ENCODE data around the gene DNM2. TPM values are rescaled to one million over a fixed set of nuclear protein-coding genes. Genes with fewer than 3 reads are reported as not detected.

Gene DNM2
- total RNA-seq, 1 donor from 2014 or later, result 185 TPM

GRCh38 chr19:10763828-10764339 is 46.0 kb downstream of the DNM2 start:
- Mint-ChIP-seq H3K27ac (peak overlapping the region; percentile 83), H3K36me3 (ENCODE audit: low read depth) (peaks cover 46% of the 10 kb centered on the region), H3K4me1 (ENCODE audit: low read depth) (peaks cover 48% of the 10 kb centered on the region), H3K4me3 (ENCODE audit: low read depth) (no peak overlapping the region), H3K9me3 (peaks cover 4% of the 10 kb centered on the region), H3K27me3 (ENCODE audit: low read depth) (no peaks in the 10 kb centered on the region)
- DNase-seq (ENCODE audit: low spot score), result no peak
- intact Hi-C loops (cut with micrococcal nuclease), result no loop called here

GRCh38 chr19:10764340-10764894 is 46.5 kb downstream of the DNM2 start:
- peaks cover 44% of the 10 kb centered on the region for H3K36me3 Mint-ChIP-seq (ENCODE audit: low read depth)
- H3K27ac Mint-ChIP-seq, result peak overlapping the region; percentile 60
- no peak for DNase-seq (ENCODE audit: low spot score)
- H3K4me3 Mint-ChIP-seq (ENCODE audit: low read depth), result no peak overlapping the region
- intact Hi-C loops (cut with micrococcal nuclease), result no loop called here
- no peaks in the 10 kb centered on the region for H3K9me3 Mint-ChIP-seq
- H3K27me3 Mint-ChIP-seq (ENCODE audit: low read depth), result no peaks in the 10 kb centered on the region
- H3K4me1 Mint-ChIP-seq (ENCODE audit: low read depth), result peaks cover 48% of the 10 kb centered on the region

DNA sequence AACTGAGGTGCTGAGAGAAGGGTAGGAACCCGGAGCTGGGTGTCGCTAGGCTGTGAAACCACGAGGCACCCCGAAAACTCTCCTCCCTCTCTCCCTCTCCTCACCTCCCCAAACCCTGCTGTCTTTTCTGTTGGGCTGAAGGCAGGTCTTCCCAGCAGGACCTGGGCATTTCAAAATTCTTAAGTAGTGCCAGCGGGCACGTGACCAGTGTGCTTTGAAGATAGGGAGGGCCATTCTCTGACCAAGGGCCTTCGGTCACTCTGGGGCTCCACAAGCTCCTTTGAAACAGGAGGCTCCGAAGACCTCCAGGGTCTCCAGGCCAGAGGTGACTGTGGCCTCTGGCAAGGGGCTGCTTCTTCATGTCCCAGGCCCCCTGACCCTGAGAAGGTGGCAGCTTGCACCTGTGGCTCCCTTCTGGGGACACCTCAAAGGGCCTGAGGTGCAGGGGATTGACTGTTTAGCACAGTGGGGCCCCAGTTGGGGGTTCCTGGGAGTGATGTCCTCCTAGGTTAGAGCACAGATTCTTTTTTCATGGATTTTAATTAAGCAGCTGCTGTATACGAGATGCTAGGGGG is 48.3 kb downstream of the DNM2 start:
- intact Hi-C loops (cut with micrococcal nuclease), result no loop called here
- no peak overlapping the region for H3K27ac Mint-ChIP-seq
- no peak overlapping the region for H3K4me3 Mint-ChIP-seq (ENCODE audit: low read depth)
- DNase-seq (ENCODE audit: low spot score), result no peak
- H3K4me1 Mint-ChIP-seq (ENCODE audit: low read depth), result peaks cover 43% of the 10 kb centered on the region
- H3K36me3 Mint-ChIP-seq (ENCODE audit: low read depth), result peaks cover 42% of the 10 kb centered on the region
- no peaks in the 10 kb centered on the region for H3K27me3 Mint-ChIP-seq (ENCODE audit: low read depth)
- H3K9me3 Mint-ChIP-seq, result no peaks in the 10 kb centered on the region

- Mint-ChIP-seq H3K9me3 (no peaks in the 10 kb centered on the region), H3K4me3 (ENCODE audit: low read depth) (no peak overlapping the region), H3K27ac (no peak overlapping the region), H3K4me1 (ENCODE audit: low read depth) (peaks cover 37% of the 10 kb centered on the region), H3K36me3 (ENCODE audit: low read depth) (peaks cover 36% of the 10 kb centered on the region), H3K27me3 (ENCODE audit: low read depth) (no peaks in the 10 kb centered on the region)
- intact Hi-C loops (cut with micrococcal nuclease), result no loop called here
- no peak for DNase-seq (ENCODE audit: low spot score)
These were observed 48.9 kb downstream of the DNM2 start for GRCh38 chr19:10766671-10767201.

DNA sequence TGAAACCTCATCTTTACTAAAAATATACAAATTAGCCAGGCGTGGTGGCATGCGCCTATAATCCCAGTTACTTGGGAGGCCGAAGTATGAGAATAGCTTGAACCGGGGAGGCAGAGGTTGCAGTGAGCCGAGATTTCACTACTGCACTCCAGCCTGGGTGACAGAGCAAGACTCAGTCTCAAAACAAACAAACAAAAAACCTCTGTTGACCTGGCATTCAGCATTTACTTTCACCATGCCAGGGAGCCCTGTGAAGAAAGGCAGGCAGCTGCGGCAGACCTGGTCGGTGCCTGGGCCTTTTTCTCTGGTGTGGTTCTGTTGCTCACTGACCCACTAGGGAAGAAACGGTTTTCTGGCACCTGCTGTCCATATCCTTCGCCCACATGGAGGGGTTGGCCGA is 49.8 kb downstream of the DNM2 start:
- intact Hi-C loops (cut with micrococcal nuclease), result no loop called here
- DNase-seq (ENCODE audit: low spot score), result no peak
- H3K27ac Mint-ChIP-seq, result peak overlapping the region; percentile 17
- H3K27me3 Mint-ChIP-seq (ENCODE audit: low read depth), result no peaks in the 10 kb centered on the region
- H3K36me3 Mint-ChIP-seq (ENCODE audit: low read depth), result peaks cover 32% of the 10 kb centered on the region
- H3K4me3 Mint-ChIP-seq (ENCODE audit: low read depth), result no peak overlapping the region
- H3K4me1 Mint-ChIP-seq (ENCODE audit: low read depth), result peaks cover 29% of the 10 kb centered on the region
- H3K9me3 Mint-ChIP-seq, result no peaks in the 10 kb centered on the region

GRCh38 chr19:10768369-10768768 is 50.5 kb downstream of the DNM2 start:
- H3K36me3 Mint-ChIP-seq (ENCODE audit: low read depth), result peaks cover 31% of the 10 kb centered on the region
- H3K4me1 Mint-ChIP-seq (ENCODE audit: low read depth), result peaks cover 23% of the 10 kb centered on the region
- H3K27ac Mint-ChIP-seq, result no peak overlapping the region
- no peak for DNase-seq (ENCODE audit: low spot score)
- H3K27me3 Mint-ChIP-seq (ENCODE audit: low read depth), result no peaks in the 10 kb centered on the region
- no peak overlapping the region for H3K4me3 Mint-ChIP-seq (ENCODE audit: low read depth)
- intact Hi-C loops (cut with micrococcal nuclease), result no loop called here
- H3K9me3 Mint-ChIP-seq, result no peaks in the 10 kb centered on the region

DNA sequence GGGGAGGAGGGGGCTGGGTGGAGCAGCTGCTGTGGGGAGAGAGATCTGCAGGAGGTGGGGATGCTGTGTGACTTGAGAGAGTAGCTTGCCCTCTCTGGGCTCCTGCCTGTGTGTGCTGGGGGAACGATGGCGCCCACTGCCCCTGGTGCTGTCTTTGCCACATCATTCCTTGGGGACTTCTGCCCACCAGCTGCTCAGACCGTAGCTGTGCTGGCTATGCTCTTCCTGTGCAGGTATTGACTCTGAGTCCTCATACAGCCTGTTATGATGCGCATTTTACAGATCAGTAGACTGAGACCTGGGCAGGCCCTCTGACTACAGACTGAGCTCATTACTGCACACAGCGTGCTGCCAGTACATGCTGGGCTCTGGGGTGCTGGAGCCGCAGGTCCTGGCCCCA is 51.1 kb downstream of the DNM2 start:
- H3K4me3 Mint-ChIP-seq (ENCODE audit: low read depth), result no peak overlapping the region

GRCh38 chr19:10769533-10770491 is 51.9 kb downstream of the DNM2 start:
- H3K4me1 Mint-ChIP-seq (ENCODE audit: low read depth), result peaks cover 18% of the 10 kb centered on the region
- no peak for DNase-seq (ENCODE audit: low spot score)

More for the DNA sequence above, 51.1 kb downstream of the DNM2 start:
- DNase-seq (ENCODE audit: low spot score), result no peak
- peaks cover 30% of the 10 kb centered on the region for H3K36me3 Mint-ChIP-seq (ENCODE audit: low read depth)
- H3K27ac Mint-ChIP-seq, result peak overlapping the region; percentile 12
- no peaks in the 10 kb centered on the region for H3K27me3 Mint-ChIP-seq (ENCODE audit: low read depth)
- peaks cover 21% of the 10 kb centered on the region for H3K4me1 Mint-ChIP-seq (ENCODE audit: low read depth)
- no peaks in the 10 kb centered on the region for H3K9me3 Mint-ChIP-seq
- intact Hi-C loops (cut with micrococcal nuclease), result no loop called here

GRCh38 chr19:10773969-10774368 is 56.1 kb downstream of the DNM2 start:
- Mint-ChIP-seq H3K4me1 (ENCODE audit: low read depth) (peaks cover 16% of the 10 kb centered on the region), H3K36me3 (ENCODE audit: low read depth) (peaks cover 57% of the 10 kb centered on the region), H3K27me3 (ENCODE audit: low read depth) (no peaks in the 10 kb centered on the region), H3K9me3 (no peaks in the 10 kb centered on the region), H3K4me3 (ENCODE audit: low read depth) (no peak overlapping the region), H3K27ac (no peak overlapping the region)
- intact Hi-C loops (cut with micrococcal nuclease), result no loop called here
- DNase-seq (ENCODE audit: low spot score), result no peak

More at GRCh38 chr19:10769533-10770491, 51.9 kb downstream of the DNM2 start:
- peak overlapping the region; percentile 45 for H3K27ac Mint-ChIP-seq
- H3K36me3 Mint-ChIP-seq (ENCODE audit: low read depth), result peaks cover 34% of the 10 kb centered on the region
- intact Hi-C loops (cut with micrococcal nuclease), result loop anchor here (1.0 kb wide), 1 partner anchor 53 kb away; no protein-coding TSS in a partner anchor
- no peaks in the 10 kb centered on the region for H3K9me3 Mint-ChIP-seq
- H3K4me3 Mint-ChIP-seq (ENCODE audit: low read depth), result no peak overlapping the region
- no peaks in the 10 kb centered on the region for H3K27me3 Mint-ChIP-seq (ENCODE audit: low read depth)

DNA sequence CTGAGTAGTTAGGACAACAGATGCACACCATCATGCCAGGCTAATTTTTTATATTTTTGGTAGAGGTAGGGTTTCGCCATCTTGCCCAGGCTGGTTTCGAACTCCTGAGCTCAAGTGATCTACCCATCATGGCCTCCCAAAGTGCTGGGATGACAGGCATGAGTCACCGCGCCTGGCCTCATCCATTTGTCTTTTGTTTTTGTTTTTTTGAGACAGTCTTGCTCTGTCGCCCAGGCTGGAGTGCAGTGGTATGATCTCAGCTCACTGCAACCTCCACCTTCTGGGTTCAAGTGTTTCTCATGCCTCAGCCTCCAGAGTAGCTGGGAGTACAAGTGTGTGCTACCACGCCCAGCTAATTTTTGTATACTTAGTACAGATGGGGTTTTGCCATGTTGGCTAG is 57.0 kb downstream of the DNM2 start:
- intact Hi-C loops (cut with micrococcal nuclease), result no loop called here
- H3K4me3 Mint-ChIP-seq (ENCODE audit: low read depth), result no peak overlapping the region
- no peak for DNase-seq (ENCODE audit: low spot score)
- no peaks in the 10 kb centered on the region for H3K9me3 Mint-ChIP-seq
- H3K27ac Mint-ChIP-seq, result no peak overlapping the region
- peaks cover 10% of the 10 kb centered on the region for H3K4me1 Mint-ChIP-seq (ENCODE audit: low read depth)
- H3K36me3 Mint-ChIP-seq (ENCODE audit: low read depth), result peaks cover 58% of the 10 kb centered on the region
- no peaks in the 10 kb centered on the region for H3K27me3 Mint-ChIP-seq (ENCODE audit: low read depth)

- DNase-seq (ENCODE audit: low spot score), result no peak
- Mint-ChIP-seq H3K27me3 (ENCODE audit: low read depth) (no peaks in the 10 kb centered on the region), H3K27ac (no peak overlapping the region), H3K4me1 (ENCODE audit: low read depth) (peaks cover 8% of the 10 kb centered on the region), H3K36me3 (ENCODE audit: low read depth) (peaks cover 69% of the 10 kb centered on the region), H3K9me3 (no peaks in the 10 kb centered on the region), H3K4me3 (ENCODE audit: low read depth) (no peak overlapping the region)
- intact Hi-C loops (cut with micrococcal nuclease), result no loop called here
These were observed 59.2 kb downstream of the DNM2 start for GRCh38 chr19:10776900-10777650.

DNA sequence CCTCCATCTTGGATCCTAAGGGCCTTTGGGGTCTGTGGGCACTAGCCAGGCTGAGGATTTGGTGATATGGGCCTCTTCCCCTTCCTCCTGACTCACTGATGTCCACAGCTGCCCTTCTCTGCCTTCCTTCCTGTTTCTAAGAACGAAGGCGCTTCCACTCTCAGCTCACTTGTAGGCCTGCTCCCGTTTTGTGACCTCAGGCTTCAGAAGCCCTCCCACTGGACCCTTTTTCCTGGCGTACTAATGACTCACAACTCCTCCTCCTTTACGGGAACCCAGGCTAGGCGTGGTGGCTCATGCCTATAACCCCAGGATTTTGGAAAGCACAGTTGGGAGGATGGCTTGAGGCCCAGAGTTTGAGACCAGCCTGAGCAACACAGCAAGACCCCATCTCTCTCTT is 62.5 kb downstream of the DNM2 start:
- intact Hi-C loops (cut with micrococcal nuclease), result no loop called here
- H3K4me1 Mint-ChIP-seq (ENCODE audit: low read depth), result peaks cover 3% of the 10 kb centered on the region
- DNase-seq (ENCODE audit: low spot score), result no peak
- H3K27ac Mint-ChIP-seq, result peak overlapping the region; percentile 33
- no peaks in the 10 kb centered on the region for H3K9me3 Mint-ChIP-seq
- H3K27me3 Mint-ChIP-seq (ENCODE audit: low read depth), result no peaks in the 10 kb centered on the region
- H3K36me3 Mint-ChIP-seq (ENCODE audit: low read depth), result peaks cover 73% of the 10 kb centered on the region
- no peak overlapping the region for H3K4me3 Mint-ChIP-seq (ENCODE audit: low read depth)

Data from activated T-helper 2 cell treated with anti-CD3 and anti-CD28 coated beads, Interferon-gamma antibody, Interleukin-2, Interleukin-4, amounts not matched to agents 10 μg/mL and 5 μg/mL and 100 μg/mL, durations not matched to agents 14 hours and 24 hours and 36 hours (primary cell).